Activated CD4-positive, alpha-beta T cell treated with anti-CD3 and anti-CD28 coated beads for 36 hours (primary cell): ENCODE measurements around the gene SCART1. TPM values are rescaled to one million over a fixed set of nuclear protein-coding genes. Genes with fewer than 3 reads are reported as not detected.
"Not testable (repeated sequence)": the region's sequence is repeated elsewhere in the genome, so short reads cannot be mapped to it uniquely, and the experiment has no call there.

Experiments
- ATAC-seq: fragments of 200-7000 bp; cut with Tn5 transposase; one replicate; pipeline ENCODE4 v1.10.0; 2021; ENCODE audit warnings: mild to moderate bottlenecking, moderate library complexity
- CTCF ChIA-PET: fragments of 350-600 bp; sonication (Branson Sonifier 250); formaldehyde crosslinking; loops from one replicate; lab custom pipeline; 2021; ENCODE audit warnings: antibody characterized with exemption; lab: Charles Lee
- POLR2A ChIA-PET: fragments of 350-600 bp; sonication (Branson Sonifier 250); formaldehyde crosslinking; loops from one replicate; lab custom pipeline; 2021; ENCODE audit warnings: antibody characterized with exemption, inconsistent platforms; lab: Charles Lee
- DNase-seq: peaks from one replicate; pipeline ENCODE4 v3.0.0-alpha.2; 2020
- H3K27ac Mint-ChIP-seq: one replicate; pipeline ENCODE4 v1.8.0; 2021; ENCODE audit warnings: mixed read lengths
- H3K27me3 Mint-ChIP-seq: one replicate; pipeline ENCODE4 v1.8.0; 2021; ENCODE audit warnings: mixed read lengths
- H3K36me3 Mint-ChIP-seq: one replicate; pipeline ENCODE4 v1.8.0; 2021; ENCODE audit warnings: low read depth, mixed read lengths
- H3K4me1 Mint-ChIP-seq: one replicate; pipeline ENCODE4 v1.8.0; 2021; ENCODE audit warnings: mixed read lengths
- H3K4me3 Mint-ChIP-seq: one replicate; pipeline ENCODE4 v1.8.0; 2021; ENCODE audit warnings: mild to moderate bottlenecking, moderate library complexity, mixed read lengths
- H3K9me3 Mint-ChIP-seq: one replicate; pipeline ENCODE4 v1.8.0; 2021; ENCODE audit warnings: low read depth, mixed read lengths
- intact Hi-C, 2 experiments: fragments of 100-400 bp; cut with DNase I in 1 of 2; cut with micrococcal nuclease in 1 of 2; formaldehyde crosslinking; loops; one replicate each; pipeline versions ENCODE4 v1.14.2 to v1.15.1; 2022 to 2024; cut with DNase I, micrococcal nuclease
- total RNA-seq, 2 experiments: library from RNA; stranded (reverse); gene quantifications; one replicate each; pipeline ENCODE4 v1.2.3, GENCODE V29; 2021

Gene SCART1
- total RNA-seq, 2 experiments from 2014 or later, result 1.4 to 1.7 TPM

DNA sequence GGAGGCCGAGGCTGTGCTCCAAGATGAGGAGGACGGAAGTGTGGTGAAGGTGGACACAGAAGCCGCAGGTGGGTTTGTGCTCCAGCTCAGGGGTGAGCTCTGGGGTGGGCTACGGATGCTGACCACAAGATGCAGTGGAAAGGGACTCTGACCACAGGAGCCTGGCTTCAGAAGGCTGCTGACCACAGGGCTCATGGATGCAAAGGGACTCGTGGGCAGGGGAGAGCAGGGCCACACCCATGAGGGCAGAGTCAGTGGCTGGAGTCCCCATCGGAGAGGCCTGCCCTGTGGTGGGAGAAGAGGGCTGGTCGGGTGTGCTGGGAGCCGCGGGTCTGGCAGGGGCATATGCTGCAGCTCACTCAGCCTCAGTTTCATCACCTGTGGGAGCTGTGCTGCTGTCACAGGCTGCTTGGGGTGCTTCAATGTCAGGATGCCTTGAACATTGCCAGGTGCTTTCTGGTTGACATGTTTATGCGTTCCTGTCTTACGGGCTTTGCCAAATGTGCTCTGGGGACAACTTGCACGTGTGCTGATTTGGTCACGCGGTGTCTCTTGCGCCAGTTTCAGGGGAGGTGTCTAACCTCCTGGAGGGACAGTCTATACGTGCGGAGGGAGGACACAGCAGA, 13.7 kb downstream of the SCART1 start:
- ATAC-seq (no peak), DNase-seq (no peak)
- CTCF ChIA-PET, result interaction anchor here (0.9 kb wide), 1 partner anchor 18 kb away, joined by 4 read pairs; no protein-coding TSS in a partner anchor
- POLR2A ChIA-PET, result no interaction called here
- intact Hi-C loops, result no loop called here
- Mint-ChIP-seq H3K27ac (no peak overlapping the region), H3K27me3 (no peaks in the 10 kb centered on the region), H3K4me1 (no peaks in the 10 kb centered on the region), H3K4me3 (no peak overlapping the region), H3K9me3 (no peaks in the 10 kb centered on the region), H3K36me3 (peaks cover 12% of the 10 kb centered on the region)

- DNase-seq, H3K9me3 Mint-ChIP-seq, intact Hi-C loops, POLR2A ChIA-PET, H3K27me3 Mint-ChIP-seq, H3K4me1 Mint-ChIP-seq, CTCF ChIA-PET, H3K27ac Mint-ChIP-seq, ATAC-seq, H3K4me3 Mint-ChIP-seq: not testable (repeated sequence)
- H3K36me3 Mint-ChIP-seq, result peaks cover 12% of the 10 kb centered on the region
These were observed 15.5 kb downstream of the SCART1 start for GRCh38 chr10:133469205-133469604.

DNA sequence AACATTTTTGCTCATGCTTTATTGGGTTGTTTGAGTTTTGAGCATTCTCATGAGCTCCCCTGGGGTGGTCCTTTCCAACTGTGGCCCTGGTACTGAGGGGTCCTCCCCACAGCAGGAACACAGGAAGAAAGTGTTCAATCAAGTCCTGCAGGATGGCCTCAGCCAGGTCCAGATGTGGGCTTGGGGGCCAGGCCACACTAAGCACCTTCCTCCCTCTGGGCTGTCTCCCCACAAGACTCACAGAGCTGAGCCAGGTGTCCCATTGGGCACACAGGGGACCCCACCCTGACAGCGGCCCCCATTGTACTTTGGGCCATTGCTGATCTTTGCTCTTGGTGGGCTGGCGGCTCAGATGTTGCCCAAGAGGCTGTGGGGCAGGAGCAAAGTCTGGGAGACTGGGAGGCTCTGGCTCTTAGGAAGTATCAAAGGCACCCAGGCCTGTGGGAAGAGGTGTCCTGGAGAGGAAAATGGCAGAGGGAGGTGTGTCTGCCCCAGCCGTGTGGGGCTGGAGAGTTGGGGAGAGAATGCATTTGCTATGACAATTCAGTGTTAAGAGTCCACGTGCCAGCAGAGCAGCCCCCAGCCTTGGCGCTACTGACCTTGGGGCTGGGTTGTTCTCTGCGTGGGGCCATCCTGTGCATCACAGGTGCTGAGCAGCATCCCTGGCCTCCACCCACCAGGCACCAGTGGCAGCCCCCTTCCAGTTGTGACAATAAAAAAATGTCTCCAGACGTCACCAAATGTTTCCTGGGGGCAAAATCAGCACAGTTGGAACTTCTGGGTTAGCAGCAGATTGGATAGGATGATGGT, 17.8 kb downstream of the SCART1 start:
- Mint-ChIP-seq H3K4me1 (peaks cover 22% of the 10 kb centered on the region), H3K9me3 (no peaks in the 10 kb centered on the region), H3K27me3 (no peaks in the 10 kb centered on the region), H3K36me3 (peaks cover 12% of the 10 kb centered on the region), H3K27ac (no peak overlapping the region), H3K4me3 (no peak overlapping the region)
- DNase-seq, result no peak
- no peak for ATAC-seq
- intact Hi-C loops, result no loop called here
- POLR2A ChIA-PET, result no interaction called here
- CTCF ChIA-PET, result interaction anchor here (1.2 kb wide), 1 partner anchor 33 kb away, joined by 3 read pairs; no protein-coding TSS in a partner anchor

- no peaks in the 10 kb centered on the region for H3K27me3 Mint-ChIP-seq
- no peak for ATAC-seq
- H3K4me1 Mint-ChIP-seq, result peaks cover 22% of the 10 kb centered on the region
- peaks cover 7% of the 10 kb centered on the region for H3K36me3 Mint-ChIP-seq
- CTCF ChIA-PET, result interaction anchor here (0.8 kb wide), 2 partner anchors 17 to 143 kb away, joined by 3 to 4 read pairs; no protein-coding TSS in a partner anchor
- no peak for DNase-seq
- H3K27ac Mint-ChIP-seq, result no peak overlapping the region
- intact Hi-C loops, result no loop called here
- H3K9me3 Mint-ChIP-seq, result no peaks in the 10 kb centered on the region
- no peak overlapping the region for H3K4me3 Mint-ChIP-seq
- POLR2A ChIA-PET, result no interaction called here
These were observed 19.5 kb downstream of the SCART1 start for GRCh38 chr10:133473270-133473669.

DNA sequence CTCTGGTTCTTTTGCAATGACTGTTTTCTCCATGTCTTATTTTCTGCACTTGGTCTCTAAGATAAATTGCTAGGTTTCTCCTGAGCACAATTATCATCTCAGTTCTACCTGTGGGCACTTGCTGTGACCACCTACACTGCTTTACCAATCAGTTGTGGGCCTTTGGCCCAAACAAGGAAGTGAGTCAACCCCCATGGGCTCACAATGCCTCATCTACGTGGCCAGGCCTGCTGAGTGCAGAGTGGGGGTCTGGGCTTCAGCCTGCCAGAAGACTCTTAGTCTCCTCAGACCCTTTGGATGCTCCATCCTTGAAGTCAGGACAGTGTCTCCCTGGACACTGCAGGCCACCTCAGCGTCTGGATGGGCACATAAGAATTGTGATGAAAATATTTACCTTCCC, 20.3 kb downstream of the SCART1 start:
- ATAC-seq (peak; percentile 37), DNase-seq (no peak)
- Mint-ChIP-seq H3K9me3 (no peaks in the 10 kb centered on the region), H3K36me3 (peaks cover 5% of the 10 kb centered on the region), H3K27ac (peak overlapping the region; percentile 13), H3K4me1 (peaks cover 22% of the 10 kb centered on the region), H3K4me3 (no peak overlapping the region), H3K27me3 (no peaks in the 10 kb centered on the region)
- ChIA-PET CTCF (interaction anchor here (0.8 kb wide), 1 partner anchor 144 kb away, joined by 3 read pairs; no protein-coding TSS in a partner anchor), POLR2A (no interaction called here)
- intact Hi-C loops, result no loop called here

DNA sequence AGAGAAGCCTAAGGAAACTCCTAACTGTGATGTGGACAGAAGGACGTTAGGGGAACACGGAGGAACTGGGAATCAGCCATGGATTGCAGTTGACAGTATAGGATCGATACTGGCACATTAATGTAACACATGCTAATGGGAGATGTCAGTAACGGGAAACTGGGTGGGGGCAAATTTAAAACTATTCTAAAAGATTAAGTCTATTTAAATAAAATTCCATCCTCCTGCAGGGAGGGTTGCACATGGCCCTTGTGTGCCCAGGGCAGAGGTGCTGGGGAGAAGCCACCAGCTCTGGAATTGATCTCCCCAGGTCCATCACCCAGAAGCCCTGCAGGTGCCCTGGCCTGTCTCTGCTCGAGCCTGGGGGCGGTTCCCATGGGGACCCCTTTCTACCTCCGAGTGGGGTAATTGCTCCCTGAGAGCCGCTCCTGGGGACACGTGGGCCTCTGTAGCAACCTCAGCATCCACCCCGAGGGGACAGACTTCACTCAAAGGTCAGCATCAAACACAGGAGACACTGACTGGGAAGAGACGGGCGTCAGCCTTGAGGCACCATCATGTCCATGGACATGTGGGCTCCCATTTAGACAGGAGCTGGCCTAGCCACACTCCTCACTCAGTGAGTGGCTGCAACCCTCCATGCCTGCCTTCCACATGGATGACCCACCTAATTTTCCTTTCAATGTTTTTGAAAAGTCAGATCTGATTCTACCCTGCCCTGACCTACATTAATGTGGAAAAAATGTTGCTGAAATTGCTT, 21.1 kb downstream of the SCART1 start:
- H3K4me1 Mint-ChIP-seq, result peaks cover 22% of the 10 kb centered on the region
- no peaks in the 10 kb centered on the region for H3K27me3 Mint-ChIP-seq
- DNase-seq (no peak), ATAC-seq (no peak)
- H3K9me3 Mint-ChIP-seq, result no peaks in the 10 kb centered on the region
- CTCF ChIA-PET, result no interaction called here
- H3K36me3 Mint-ChIP-seq, result no peaks in the 10 kb centered on the region
- no peak overlapping the region for H3K4me3 Mint-ChIP-seq
- H3K27ac Mint-ChIP-seq, result peak overlapping the region; percentile 13
- POLR2A ChIA-PET, result no interaction called here
- intact Hi-C loops, result no loop called here

DNA sequence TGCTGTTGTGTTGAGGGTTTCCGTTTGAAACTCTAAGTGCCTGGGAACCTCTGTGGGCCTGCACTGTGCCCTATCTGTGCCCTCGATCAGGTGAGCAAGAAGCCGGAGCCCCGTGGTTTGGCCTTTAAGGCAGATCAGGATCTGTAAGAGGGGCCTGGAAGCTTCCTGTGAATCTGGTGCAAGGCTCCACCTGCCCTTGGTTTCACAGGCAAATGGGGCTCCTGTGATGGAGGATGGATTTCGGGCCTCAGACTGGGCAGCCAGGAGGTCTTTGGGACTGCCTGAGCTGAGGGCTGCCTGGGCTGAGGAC, 21.6 kb downstream of the SCART1 start:
- intact Hi-C loops, result no loop called here
- ATAC-seq (peak; percentile 74), DNase-seq (peak; percentile 39)
- no peaks in the 10 kb centered on the region for H3K9me3 Mint-ChIP-seq
- no peaks in the 10 kb centered on the region for H3K27me3 Mint-ChIP-seq
- CTCF ChIA-PET, result no interaction called here
- no peak overlapping the region for H3K27ac Mint-ChIP-seq
- H3K4me1 Mint-ChIP-seq, result peaks cover 22% of the 10 kb centered on the region
- POLR2A ChIA-PET, result no interaction called here
- no peak overlapping the region for H3K4me3 Mint-ChIP-seq
- H3K36me3 Mint-ChIP-seq, result no peaks in the 10 kb centered on the region

DNA sequence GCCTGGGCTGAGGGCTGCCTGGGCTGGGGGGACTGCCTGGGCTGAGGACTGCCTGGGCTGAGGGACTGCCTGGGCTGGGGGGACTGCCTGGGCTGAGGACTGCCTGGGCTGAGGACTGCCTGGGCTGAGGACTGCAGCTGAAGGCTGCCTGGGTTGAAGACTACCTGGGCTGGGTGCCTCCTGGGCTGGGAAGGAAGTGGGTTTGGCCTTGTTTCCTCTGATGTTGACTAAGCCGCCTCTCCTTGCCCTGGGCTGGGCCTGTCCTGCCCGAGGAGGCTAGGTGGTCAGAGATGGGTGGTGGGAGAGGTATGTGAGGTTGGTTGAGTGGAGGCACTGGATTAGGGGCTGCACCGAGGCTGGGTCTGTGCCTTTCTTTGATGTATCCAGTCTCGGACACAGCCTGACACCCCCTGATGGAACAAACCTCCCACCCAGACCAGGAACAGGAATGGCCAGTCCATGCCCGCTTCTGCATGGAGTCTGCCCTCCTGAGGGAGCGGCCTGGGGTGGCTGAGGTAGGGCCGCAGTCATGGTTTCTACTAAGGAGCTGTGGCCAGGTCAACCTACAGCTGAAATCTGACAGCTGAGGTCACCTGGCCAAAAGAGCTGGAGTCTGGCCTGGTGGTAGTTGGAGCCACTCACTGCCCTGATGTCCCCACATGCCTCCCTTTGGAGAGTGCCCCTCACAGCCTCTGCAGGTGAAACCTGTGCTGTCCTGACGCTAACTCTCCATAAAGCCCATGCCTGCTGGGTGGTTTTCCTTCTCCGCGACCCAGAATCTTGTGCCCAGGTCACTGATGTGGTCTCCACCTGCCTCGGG, 22.3 kb downstream of the SCART1 start:
- peak; percentile 40 for DNase-seq
- H3K27ac Mint-ChIP-seq, result no peak overlapping the region
- intact Hi-C loops, result no loop called here

GRCh38 chr10:133476641-133476990, 22.9 kb downstream of the SCART1 start:
- no peak overlapping the region for H3K27ac Mint-ChIP-seq
- CTCF ChIA-PET, result no interaction called here

More for the DNA sequence above, 22.3 kb downstream of the SCART1 start:
- peak; percentile 86 for ATAC-seq
- ChIA-PET POLR2A (no interaction called here), CTCF (no interaction called here)
- Mint-ChIP-seq H3K4me3 (no peak overlapping the region), H3K27me3 (no peaks in the 10 kb centered on the region), H3K36me3 (no peaks in the 10 kb centered on the region), H3K4me1 (peaks cover 22% of the 10 kb centered on the region), H3K9me3 (no peaks in the 10 kb centered on the region)

GRCh38 chr10:133481086-133481643, 27.4 kb downstream of the SCART1 start:
- ATAC-seq (no peak), DNase-seq (no peak)
- Mint-ChIP-seq H3K36me3 (peaks cover 2% of the 10 kb centered on the region), H3K27me3 (peaks cover 3% of the 10 kb centered on the region), H3K4me3 (no peak overlapping the region), H3K4me1 (no peaks in the 10 kb centered on the region), H3K27ac (no peak overlapping the region), H3K9me3 (peaks cover 19% of the 10 kb centered on the region)
- CTCF ChIA-PET, result no interaction called here
- intact Hi-C loops, result no loop called here
- POLR2A ChIA-PET, result no interaction called here

More at GRCh38 chr10:133476641-133476990, 22.9 kb downstream of the SCART1 start:
- Mint-ChIP-seq H3K4me3 (no peak overlapping the region), H3K27me3 (no peaks in the 10 kb centered on the region), H3K9me3 (no peaks in the 10 kb centered on the region), H3K4me1 (peaks cover 22% of the 10 kb centered on the region), H3K36me3 (no peaks in the 10 kb centered on the region)
- intact Hi-C loops, result no loop called here
- POLR2A ChIA-PET, result no interaction called here
- ATAC-seq (no peak), DNase-seq (no peak)

- ChIA-PET POLR2A (no interaction called here), CTCF (no interaction called here)
- ATAC-seq, result no peak
- Mint-ChIP-seq H3K27me3 (peaks cover 3% of the 10 kb centered on the region), H3K9me3 (peaks cover 20% of the 10 kb centered on the region), H3K36me3 (peaks cover 3% of the 10 kb centered on the region), H3K4me3 (no peak overlapping the region), H3K4me1 (no peaks in the 10 kb centered on the region), H3K27ac (no peak overlapping the region)
- DNase-seq, result no peak
- intact Hi-C loops, result no loop called here
These were observed 27.9 kb downstream of the SCART1 start for GRCh38 chr10:133481657-133482056.
